ENCODE measurements around the gene SHROOM3.

Gene SHROOM3

DNA sequence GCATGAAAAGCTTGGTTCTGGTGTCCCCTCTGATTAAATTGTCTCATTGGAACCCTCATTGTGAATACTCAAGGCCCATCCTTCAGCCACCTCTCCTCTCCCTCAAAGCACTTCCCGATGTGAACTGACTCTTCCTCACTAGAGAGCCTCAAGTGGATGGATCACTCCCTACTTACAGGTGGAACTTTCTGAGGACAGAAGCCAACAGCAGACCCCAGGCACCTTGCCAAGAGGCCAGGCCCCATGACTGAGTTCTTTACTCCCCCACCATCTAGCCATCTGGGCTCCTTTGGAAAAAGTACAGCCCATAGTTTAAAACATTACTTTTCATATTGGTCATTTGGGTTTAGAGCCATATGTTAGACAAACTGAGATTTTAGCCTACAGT, 224.1 kb downstream of the SHROOM3 start:
- TF ChIP-seq CTCF (IDR thresholded peaks at IDR 0.05) (no peak), ZFX (IDR thresholded peaks at IDR 0.05; ENCODE audit: borderline replicate concordance) (no peak)
- no peak overlapping the region for H3K27ac ChIP-seq

DNA sequence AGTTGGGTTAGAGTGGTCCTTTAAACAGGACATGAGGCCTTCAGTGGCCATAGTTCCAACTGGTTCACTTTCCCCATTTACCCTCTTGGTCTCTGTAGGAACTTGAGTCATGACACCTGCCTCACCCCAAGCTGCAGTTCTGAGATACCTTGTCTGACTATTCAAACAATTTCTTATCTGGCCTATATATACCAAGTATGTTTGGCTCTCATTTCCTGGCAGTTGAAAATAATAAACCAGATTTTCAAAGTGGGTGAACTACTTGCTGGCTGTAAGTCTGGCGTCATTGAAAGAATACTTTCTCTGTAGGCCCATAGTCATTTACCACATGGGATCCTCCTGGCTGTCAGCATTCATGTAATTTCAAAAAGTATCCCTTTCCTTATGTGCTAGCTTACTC, 228.8 kb downstream of the SHROOM3 start:
- no peak overlapping the region for H3K27ac ChIP-seq
- TF ChIP-seq CTCF (IDR thresholded peaks at IDR 0.05) (no peak), ZFX (IDR thresholded peaks at IDR 0.05; ENCODE audit: borderline replicate concordance) (no peak)

DNA sequence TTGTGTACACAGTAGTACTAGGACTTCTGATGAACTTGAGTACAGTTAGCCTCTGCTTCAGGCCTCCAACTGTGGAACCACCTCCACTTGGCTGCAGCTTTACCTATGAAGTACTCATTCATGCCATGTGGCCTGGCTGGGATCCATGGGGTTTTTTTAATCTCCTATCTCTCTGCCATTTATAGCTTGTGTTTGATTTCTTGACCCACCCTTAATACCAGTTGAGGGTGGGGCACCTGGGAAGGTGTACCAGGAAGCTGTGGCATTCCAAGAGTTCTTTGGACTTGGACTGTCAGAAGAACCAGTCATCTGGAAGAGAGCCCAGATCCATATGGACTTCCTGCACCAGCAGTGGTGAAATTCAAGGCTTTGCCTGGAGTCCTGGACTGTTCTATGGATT, 230.1 kb downstream of the SHROOM3 start:
- TF ChIP-seq CTCF (IDR thresholded peaks at IDR 0.05), result no peak
- no peak for TF ChIP-seq ZFX (IDR thresholded peaks at IDR 0.05; ENCODE audit: borderline replicate concordance)
- peak overlapping the region; percentile 36 for H3K27ac ChIP-seq

GRCh38 chr4:76665721-76666120, 230.7 kb downstream of the SHROOM3 start:
- peak overlapping the region; percentile 36; the same call in 1 of the 2 replicates for H3K27ac ChIP-seq
- TF ChIP-seq CTCF (IDR thresholded peaks at IDR 0.05) (no peak), ZFX (IDR thresholded peaks at IDR 0.05; ENCODE audit: borderline replicate concordance) (no peak)

GRCh38 chr4:76666944-76667532, 232.0 kb downstream of the SHROOM3 start:
- no peak overlapping the region for H3K27ac ChIP-seq
- TF ChIP-seq ZFX (IDR thresholded peaks at IDR 0.05; ENCODE audit: borderline replicate concordance), result no peak
- no peak for TF ChIP-seq CTCF (IDR thresholded peaks at IDR 0.05)

- no peak for TF ChIP-seq ZFX (IDR thresholded peaks at IDR 0.05; ENCODE audit: borderline replicate concordance)
- TF ChIP-seq CTCF (IDR thresholded peaks at IDR 0.05), result no peak
- no peak overlapping the region for H3K27ac ChIP-seq
Observed at GRCh38 chr4:76670631-76671030, 235.6 kb downstream of the SHROOM3 start.

DNA sequence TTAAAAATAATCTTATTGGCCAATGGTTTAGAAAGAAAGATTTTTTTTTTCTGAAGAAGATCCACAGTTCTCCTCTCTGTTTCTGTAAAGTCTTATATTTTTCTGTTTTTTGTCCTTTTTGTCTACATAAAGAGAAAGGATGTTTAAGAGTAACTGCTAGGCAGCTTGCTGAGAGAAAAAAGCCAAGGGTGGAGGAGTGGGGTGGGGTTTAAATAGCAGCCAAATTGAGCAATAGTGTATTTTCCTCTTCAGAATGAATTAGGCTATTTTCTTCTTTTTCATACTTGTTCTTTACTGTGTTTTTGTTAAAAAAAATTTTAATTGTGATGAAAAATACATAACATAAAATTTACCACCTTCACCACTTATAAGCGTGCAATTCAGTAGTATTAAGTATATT, 238.3 kb downstream of the SHROOM3 start:
- TF ChIP-seq CTCF (IDR thresholded peaks at IDR 0.05), result no peak
- no peak for TF ChIP-seq ZFX (IDR thresholded peaks at IDR 0.05; ENCODE audit: borderline replicate concordance)
- no peak overlapping the region for H3K27ac ChIP-seq
